HG02981 (cell line): ENCODE data around the gene DNM3.

Source experiments
- ATAC-seq: cut with Tn5 transposase; IDR thresholded peaks from one replicate; pipeline ENCODE4 v1.9.1; 2021; ENCODE audit warnings: mild to moderate bottlenecking, moderate library complexity; ENCODE audit not compliant: unreplicated experiment

The DNM3 gene

GRCh38 chr1:172135076-172135672 lies 293.9 kb downstream of the DNM3 start:
- no peak for ATAC-seq

- no peak for ATAC-seq
These were observed 294.8 kb downstream of the DNM3 start for GRCh38 chr1:172135978-172136610.

- no peak for ATAC-seq
These were observed 295.6 kb downstream of the DNM3 start for GRCh38 chr1:172136925-172137324.

- no peak for ATAC-seq
These were observed 296.6 kb downstream of the DNM3 start for GRCh38 chr1:172137703-172138454.

GRCh38 chr1:172138634-172139033 lies 297.3 kb downstream of the DNM3 start:
- ATAC-seq, result no peak

GRCh38 chr1:172139196-172139595 lies 297.9 kb downstream of the DNM3 start:
- ATAC-seq, result no peak

- ATAC-seq, result no peak
These were observed 298.8 kb downstream of the DNM3 start for GRCh38 chr1:172140072-172140471.

- ATAC-seq, result no peak
These were observed 299.3 kb downstream of the DNM3 start for GRCh38 chr1:172140591-172140990.

GRCh38 chr1:172141341-172141881 lies 300.1 kb downstream of the DNM3 start:
- no peak for ATAC-seq

- no peak for ATAC-seq
These were observed 301.0 kb downstream of the DNM3 start for GRCh38 chr1:172142324-172142723.

- no peak for ATAC-seq
These were observed 302.2 kb downstream of the DNM3 start for GRCh38 chr1:172143384-172144055.

- ATAC-seq, result no peak
These were observed 303.3 kb downstream of the DNM3 start for GRCh38 chr1:172144445-172145061.

GRCh38 chr1:172145231-172145651 lies 303.9 kb downstream of the DNM3 start:
- no peak for ATAC-seq

GRCh38 chr1:172145656-172146055 lies 304.4 kb downstream of the DNM3 start:
- no peak for ATAC-seq

GRCh38 chr1:172146141-172146850 lies 305.0 kb downstream of the DNM3 start:
- no peak for ATAC-seq

- ATAC-seq, result no peak
These were observed 306.2 kb downstream of the DNM3 start for GRCh38 chr1:172147541-172147940.

- no peak for ATAC-seq
These were observed 306.9 kb downstream of the DNM3 start for GRCh38 chr1:172148213-172148612.

GRCh38 chr1:172148707-172149106 lies 307.4 kb downstream of the DNM3 start:
- no peak for ATAC-seq

GRCh38 chr1:172149346-172149745 lies 308.0 kb downstream of the DNM3 start:
- no peak for ATAC-seq

- peak; percentile 87 for ATAC-seq
These were observed 313.3 kb downstream of the DNM3 start for GRCh38 chr1:172154551-172154950.
